ENCODE measurements around the gene ASB18. TPM values are rescaled to one million over a fixed set of nuclear protein-coding genes. Genes with fewer than 3 reads are reported as not detected.

ASB18 gene
- total RNA-seq, 4 donors from 2014 or later: not detected

DNA sequence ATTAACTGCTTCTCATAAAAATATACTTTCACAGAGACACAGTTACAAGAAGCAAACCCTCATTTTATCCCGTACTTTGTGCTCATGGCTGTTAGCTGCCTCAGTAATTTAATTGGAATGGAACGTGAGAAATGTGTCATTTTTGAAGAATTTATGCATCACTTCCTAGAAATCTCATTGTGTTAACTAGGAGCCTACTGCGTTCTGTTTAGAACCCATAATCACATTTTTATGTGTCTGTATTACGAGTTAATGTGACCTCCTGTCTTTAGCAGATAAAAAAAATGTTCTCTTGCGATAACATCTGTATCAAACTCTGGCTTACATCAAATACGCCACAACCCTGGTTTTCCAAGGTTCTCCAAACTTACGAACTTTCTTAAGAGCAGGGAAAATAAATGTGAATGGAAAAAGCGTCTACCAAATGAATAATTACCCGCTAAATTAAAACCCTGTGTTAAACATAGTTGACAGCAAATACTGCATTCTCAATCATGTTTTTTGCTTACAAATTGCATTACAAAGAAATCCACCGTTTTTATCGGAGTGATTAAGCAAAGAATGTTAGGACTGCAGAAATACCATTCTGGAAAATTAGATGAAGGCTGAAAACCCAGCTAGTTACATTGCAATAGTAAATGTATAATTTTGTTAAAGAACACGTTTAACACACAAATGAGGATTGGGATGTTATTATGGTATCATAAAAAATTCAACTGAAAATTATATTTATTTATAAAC lies 84.0 kb downstream of the ASB18 start:
- Histone ChIP-seq H3K4me3 (no peak overlapping the region), H3K27me3 (peaks cover 0 to 29% of the 10 kb centered on the region in 2 donors), H3K36me3 (no peaks in the 10 kb centered on the region), H3K4me1 (peaks cover 0 to 23% (median 0%) of the 10 kb centered on the region in 4 donors), H3K9me3 (no peaks in the 10 kb centered on the region), H3K27ac (no peak overlapping the region)
- TF ChIP-seq, protein P1, sequence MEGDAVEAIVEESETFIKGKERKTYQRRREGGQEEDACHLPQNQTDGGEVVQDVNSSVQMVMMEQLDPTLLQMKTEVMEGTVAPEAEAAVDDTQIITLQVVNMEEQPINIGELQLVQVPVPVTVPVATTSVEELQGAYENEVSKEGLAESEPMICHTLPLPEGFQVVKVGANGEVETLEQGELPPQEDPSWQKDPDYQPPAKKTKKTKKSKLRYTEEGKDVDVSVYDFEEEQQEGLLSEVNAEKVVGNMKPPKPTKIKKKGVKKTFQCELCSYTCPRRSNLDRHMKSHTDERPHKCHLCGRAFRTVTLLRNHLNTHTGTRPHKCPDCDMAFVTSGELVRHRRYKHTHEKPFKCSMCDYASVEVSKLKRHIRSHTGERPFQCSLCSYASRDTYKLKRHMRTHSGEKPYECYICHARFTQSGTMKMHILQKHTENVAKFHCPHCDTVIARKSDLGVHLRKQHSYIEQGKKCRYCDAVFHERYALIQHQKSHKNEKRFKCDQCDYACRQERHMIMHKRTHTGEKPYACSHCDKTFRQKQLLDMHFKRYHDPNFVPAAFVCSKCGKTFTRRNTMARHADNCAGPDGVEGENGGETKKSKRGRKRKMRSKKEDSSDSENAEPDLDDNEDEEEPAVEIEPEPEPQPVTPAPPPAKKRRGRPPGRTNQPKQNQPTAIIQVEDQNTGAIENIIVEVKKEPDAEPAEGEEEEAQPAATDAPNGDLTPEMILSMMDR (IDR thresholded peaks at IDR 0.05): no peak
- no peak for TF ChIP-seq POLR2A (IDR thresholded peaks at IDR 0.05)
- DNase-seq: no peak

GRCh38 chr2:236179236-236180075 lies 84.8 kb downstream of the ASB18 start:
- H3K27ac ChIP-seq: no peak overlapping the region
- no peak overlapping the region for H3K4me3 ChIP-seq
- TF ChIP-seq POLR2A (IDR thresholded peaks at IDR 0.05): no peak

GRCh38 chr2:236178890-236179235 lies 85.3 kb downstream of the ASB18 start:
- Histone ChIP-seq H3K9me3 (no peaks in the 10 kb centered on the region), H3K27me3 (peaks cover 0 to 38% of the 10 kb centered on the region in 2 donors), H3K36me3 (no peaks in the 10 kb centered on the region), H3K4me1 (peaks cover 0 to 23% (median 0%) of the 10 kb centered on the region in 4 donors), H3K27ac (no peak overlapping the region), H3K4me3 (peak overlapping the region in 2 of 4 donors; percentile 30 to 38)
- DNase-seq: no peak
- TF ChIP-seq POLR2A (IDR thresholded peaks at IDR 0.05): no peak
- TF ChIP-seq, protein P1 (IDR thresholded peaks at IDR 0.05): no peak

More at GRCh38 chr2:236179236-236180075, 84.8 kb downstream of the ASB18 start:
- no peaks in the 10 kb centered on the region for H3K36me3 ChIP-seq
- H3K9me3 ChIP-seq: no peaks in the 10 kb centered on the region
- H3K27me3 ChIP-seq: peaks cover 0 to 34% of the 10 kb centered on the region in 2 donors
- peak in 1 of 3 donors; percentile 31 for DNase-seq
- H3K4me1 ChIP-seq: peaks cover 0 to 23% (median 0%) of the 10 kb centered on the region in 4 donors

GRCh38 chr2:236177967-236178889 lies 86.0 kb downstream of the ASB18 start:
- peak in 2 of 3 donors; percentile 70 to 79 for DNase-seq
- TF ChIP-seq POLR2A (IDR thresholded peaks at IDR 0.05): no peak
- TF ChIP-seq, protein P1 (IDR thresholded peaks at IDR 0.05): peak in 5 of 6 experiments; percentile 4 to 66 (median 60)
- Histone ChIP-seq H3K36me3 (no peaks in the 10 kb centered on the region), H3K4me1 (peaks cover 0 to 23% (median 0%) of the 10 kb centered on the region in 4 donors), H3K27ac (no peak overlapping the region), H3K27me3 (peaks cover 0 to 45% of the 10 kb centered on the region in 2 donors), H3K4me3 (peak overlapping the region in 2 of 4 donors; percentile 30 to 38), H3K9me3 (no peaks in the 10 kb centered on the region)

- peak overlapping the region in 1 of 4 donors; percentile 30 for H3K4me3 ChIP-seq
These were observed 86.6 kb downstream of the ASB18 start for GRCh38 chr2:236177604-236177966.

More at GRCh38 chr2:236177604-236177966, 86.6 kb downstream of the ASB18 start:
- Histone ChIP-seq H3K27me3 (peaks cover 0 to 51% of the 10 kb centered on the region in 2 donors), H3K36me3 (no peaks in the 10 kb centered on the region), H3K4me1 (peaks cover 0 to 28% (median 0%) of the 10 kb centered on the region in 4 donors), H3K27ac (no peak overlapping the region), H3K9me3 (no peaks in the 10 kb centered on the region)
- TF ChIP-seq POLR2A (IDR thresholded peaks at IDR 0.05): no peak
- TF ChIP-seq, protein P1 (IDR thresholded peaks at IDR 0.05): peak in 2 of 6 experiments; percentile 11 to 12
- DNase-seq: peak in 1 of 3 donors; percentile 59

Data from Peyer's patch (tissue), 4 donors.